HG03159 (cell line): ENCODE measurements around the gene SLC9A8.
A peak's percentile ranks its signal among the peaks of the same experiment; 100 is the strongest.

Experiments used
- ATAC-seq: cut with Tn5 transposase; IDR thresholded peaks from one replicate; pipeline ENCODE4 v1.9.1; 2021; ENCODE audit warnings: mild to moderate bottlenecking, moderate library complexity; ENCODE audit not compliant: unreplicated experiment

Gene SLC9A8

GRCh38 chr20:49786668-49787370 is 25.8 kb upstream of the SLC9A8 start:
- ATAC-seq = no peak

DNA sequence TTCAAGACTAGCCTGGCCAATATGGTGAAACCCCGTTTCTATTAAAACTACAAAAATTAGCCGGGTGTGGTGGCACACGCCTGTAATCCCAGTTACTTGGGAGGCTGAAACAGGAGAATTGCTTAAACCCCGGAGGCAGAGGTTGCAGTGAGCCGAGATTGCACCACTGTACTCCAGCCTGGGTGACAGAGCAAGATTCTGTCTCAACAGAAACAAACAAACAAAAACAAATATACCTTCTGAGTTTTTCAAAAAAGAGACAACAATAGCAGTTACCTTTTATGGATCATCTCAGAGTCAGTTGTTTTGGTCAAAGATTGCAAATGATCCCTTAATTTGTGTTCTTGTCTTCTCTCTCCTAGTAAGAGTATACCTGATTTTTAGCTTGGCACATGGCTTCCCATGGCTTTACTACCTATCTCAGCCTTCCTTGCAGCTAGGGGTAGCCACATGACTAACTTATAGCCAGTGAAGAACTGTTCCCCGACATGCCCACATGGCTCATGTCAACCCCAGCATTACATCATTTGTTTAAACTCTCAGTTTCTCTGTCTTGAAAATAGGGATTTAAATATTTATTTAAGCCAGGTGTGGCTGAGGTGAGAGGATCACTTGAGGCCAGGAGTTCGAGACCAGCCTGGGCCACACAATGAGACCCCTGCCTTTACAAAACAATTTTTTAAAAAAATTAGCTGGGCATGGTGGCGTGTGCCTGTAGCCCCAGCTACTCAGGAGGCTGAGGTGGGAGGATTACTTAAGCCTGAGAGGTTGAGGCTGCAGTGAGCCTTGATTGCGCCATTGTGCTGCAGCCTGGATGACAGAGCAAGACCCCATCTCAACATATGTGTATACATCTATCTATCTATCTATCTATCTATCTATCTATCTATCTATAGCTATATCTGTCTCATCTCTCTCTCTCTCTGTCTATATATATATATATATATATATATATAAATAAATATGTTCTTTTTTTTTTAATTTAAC is 25.0 kb upstream of the SLC9A8 start:
- no peak for ATAC-seq

GRCh38 chr20:49790077-49790798 is 22.4 kb upstream of the SLC9A8 start:
- no peak for ATAC-seq

- ATAC-seq = no peak
Measured at GRCh38 chr20:49791165-49791564, 21.5 kb upstream of the SLC9A8 start.

- ATAC-seq = no peak
Measured at GRCh38 chr20:49792006-49792405, 20.6 kb upstream of the SLC9A8 start.

GRCh38 chr20:49792611-49793010 is 20.0 kb upstream of the SLC9A8 start:
- no peak for ATAC-seq

- ATAC-seq = no peak
Measured at GRCh38 chr20:49794336-49795134, 18.1 kb upstream of the SLC9A8 start.

DNA sequence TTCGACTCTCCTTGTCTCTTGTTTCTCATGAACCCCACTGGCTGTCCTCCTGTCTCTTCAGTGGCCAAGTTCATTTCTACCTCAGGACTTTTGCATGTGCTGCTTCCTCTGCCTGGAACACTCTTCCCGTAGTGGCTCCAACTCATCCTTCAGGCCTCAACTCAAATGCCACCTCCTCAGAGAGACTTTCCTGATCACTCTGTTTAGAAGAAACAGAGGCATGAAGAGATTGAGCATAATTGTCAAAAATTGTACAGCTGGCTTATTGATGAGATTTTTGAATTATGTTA is 17.5 kb upstream of the SLC9A8 start:
- no peak for ATAC-seq

DNA sequence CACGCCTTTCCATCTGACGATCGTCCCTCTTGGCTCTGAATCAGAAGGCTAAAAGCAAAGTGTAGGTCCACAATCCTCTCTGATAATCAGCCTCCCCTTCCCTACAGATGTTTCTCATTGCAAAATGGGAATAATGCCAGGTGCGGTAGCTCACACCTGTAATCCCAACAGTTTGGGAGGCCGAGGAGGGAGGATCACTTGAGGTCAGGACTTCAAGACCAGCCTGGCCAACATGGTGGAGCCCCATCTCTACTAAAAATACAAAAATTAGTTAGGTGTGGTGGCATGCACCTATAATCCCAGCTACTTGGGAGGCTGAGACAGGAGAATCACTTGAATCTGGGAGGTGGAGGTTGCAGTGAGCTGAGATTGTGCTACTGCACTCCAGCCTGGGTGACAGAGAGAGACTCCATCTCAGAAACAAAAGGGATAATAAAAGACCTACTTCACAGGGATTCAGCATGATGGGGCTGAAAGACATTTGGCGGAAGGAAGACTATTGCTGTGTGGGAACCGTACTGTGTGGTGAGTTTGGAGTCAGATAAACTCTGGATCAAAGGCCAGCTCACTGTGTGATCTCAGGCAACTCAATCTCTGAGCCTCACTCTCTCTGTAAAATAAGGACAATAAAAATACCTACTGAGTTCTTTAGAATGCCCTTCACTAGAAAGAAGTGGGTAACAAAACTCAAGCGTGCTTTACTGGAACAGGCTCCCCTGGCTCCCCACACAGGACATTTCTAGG is 15.9 kb upstream of the SLC9A8 start:
- no peak for ATAC-seq

- ATAC-seq = no peak
Measured at GRCh38 chr20:49797344-49797615, 15.3 kb upstream of the SLC9A8 start.

DNA sequence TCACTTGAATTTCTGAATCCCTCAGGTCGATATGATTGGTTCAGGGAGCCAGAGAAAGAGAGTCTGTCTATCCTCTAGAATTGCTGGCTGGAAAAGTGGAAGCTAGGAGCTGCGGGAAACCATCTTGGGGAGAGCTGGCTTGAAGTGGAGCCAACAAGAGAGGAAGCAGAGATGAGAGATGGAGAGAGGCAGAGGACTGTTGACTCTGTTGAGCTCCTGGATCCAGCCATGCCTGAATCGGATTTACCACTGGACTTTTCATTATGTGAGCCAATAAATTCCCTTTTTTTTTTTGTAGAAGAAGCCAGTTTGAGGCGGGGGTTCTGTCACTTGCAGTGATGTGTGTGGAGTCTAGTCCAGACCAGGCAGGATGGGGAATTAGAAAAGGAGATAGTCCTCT is 13.9 kb upstream of the SLC9A8 start:
- no peak for ATAC-seq

DNA sequence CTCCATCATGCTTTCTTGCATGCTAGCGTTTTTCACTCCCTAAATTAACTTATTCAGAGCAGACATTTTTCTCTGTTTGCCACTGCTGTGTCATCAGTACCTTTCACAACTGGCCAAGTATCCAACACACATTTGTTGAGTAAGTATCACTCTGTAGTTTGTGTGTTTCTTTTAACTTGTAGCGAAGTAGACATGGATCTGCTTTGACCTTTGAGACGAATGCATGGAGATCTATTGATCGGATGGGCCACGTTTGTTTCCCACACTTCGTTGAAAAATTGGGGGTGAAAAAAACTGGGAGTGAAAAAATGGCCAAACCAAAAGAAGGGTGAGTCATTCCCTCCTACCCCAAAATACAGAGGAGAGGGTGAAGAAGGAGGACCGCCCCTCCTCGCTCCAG is 12.9 kb upstream of the SLC9A8 start:
- ATAC-seq = no peak

DNA sequence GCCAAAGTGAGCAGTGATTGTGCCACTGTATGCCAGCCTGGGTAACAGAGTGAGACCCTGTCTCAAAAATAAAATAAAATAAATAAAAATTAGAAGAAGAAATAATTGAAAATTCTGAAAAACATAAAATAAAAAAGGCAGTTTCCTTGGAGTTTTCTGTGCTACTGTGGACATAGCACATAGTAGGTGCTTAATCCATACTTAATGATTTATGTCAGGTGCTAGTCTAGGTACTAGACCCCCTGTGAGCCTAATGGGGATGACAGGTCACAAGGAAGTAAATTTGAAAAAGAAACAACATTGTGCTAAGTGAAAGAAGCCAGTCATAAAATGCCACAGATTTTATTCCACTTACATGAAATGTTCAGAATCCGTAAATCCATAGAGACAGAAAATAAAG is 9.2 kb upstream of the SLC9A8 start:
- ATAC-seq = no peak

GRCh38 chr20:49804364-49804763 is 8.3 kb upstream of the SLC9A8 start:
- no peak for ATAC-seq

DNA sequence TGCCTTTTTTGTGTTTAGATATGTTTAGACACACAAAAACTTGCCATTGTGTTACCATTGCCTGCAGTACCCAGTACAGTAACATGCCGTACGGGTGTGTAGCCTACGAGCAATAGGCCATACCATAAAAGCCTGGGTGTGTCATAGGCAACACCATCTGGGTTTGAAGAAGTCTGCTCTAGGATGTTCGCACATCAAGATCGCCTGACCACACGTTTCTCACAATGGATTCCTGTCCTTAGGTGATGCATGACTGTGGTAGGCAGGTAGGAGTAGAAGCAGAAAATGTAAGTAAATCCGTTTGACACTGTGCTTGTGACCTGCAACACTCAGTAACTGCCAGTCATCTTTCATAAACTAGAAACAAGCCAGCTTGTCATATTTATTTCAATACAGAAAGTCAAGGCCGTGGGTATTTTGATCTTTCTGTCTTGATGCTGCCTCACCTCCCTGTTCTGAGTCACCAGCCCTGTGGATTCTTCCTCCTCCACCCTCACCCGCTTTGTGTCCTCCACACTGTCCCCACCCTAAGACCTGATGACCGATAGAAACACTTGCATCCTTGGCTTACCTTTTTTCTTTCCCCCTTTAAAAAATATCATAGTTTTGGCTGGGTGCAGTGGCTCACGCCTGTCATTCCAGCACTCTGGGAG is 7.3 kb upstream of the SLC9A8 start:
- peak; percentile 47 for ATAC-seq

DNA sequence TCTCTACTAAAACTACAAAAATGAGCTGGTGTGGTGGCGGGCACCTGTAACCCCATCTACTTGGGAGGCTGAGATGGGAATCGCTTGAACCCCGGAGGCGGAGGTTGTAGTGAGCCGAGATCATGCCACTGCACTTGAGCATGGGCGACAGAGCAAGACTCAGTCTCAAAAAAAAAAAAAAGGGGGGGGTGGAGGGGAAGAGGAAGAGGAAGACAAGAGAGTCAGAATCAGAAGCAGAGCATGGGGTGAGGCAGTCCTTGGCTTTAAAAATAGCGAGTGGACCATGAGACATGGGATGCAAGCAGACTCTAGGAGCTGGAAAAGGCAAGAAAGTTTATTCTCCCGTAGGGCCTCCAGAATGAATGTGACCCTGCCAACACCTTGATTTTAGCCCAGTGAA is 3.9 kb upstream of the SLC9A8 start:
- ATAC-seq = no peak

DNA sequence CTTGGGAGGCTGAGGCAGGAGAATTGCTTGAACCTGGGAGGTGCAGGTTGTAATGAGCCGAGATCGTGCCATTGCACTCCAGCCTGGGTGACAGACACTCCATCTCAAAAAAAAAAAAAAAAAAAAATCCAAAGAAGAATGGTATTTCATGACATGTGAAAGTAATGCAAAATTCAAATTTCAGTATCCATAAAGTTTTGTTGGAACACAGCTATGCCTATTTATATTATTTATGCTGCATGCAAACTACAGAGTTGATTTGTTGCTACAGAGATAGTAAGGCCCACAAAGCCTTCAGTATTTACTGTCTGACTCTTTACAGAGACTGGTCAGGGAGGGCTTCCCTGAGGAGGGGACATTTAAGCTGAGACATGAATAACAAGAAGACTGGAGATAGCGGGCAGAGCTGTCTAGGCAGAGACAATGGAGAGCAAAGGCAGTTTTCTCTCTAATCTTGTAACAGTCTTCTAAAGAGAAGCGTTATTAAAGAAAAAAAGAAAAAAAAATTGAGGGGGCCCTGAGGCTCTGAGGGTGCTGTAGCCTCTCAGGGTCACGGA is 2.7 kb upstream of the SLC9A8 start:
- ATAC-seq = no peak

GRCh38 chr20:49810491-49811190 is 2.0 kb upstream of the SLC9A8 start:
- ATAC-seq = no peak
